ENCODE results near the gene KITLG.
"Not testable (repeated sequence)": the region's sequence is repeated elsewhere in the genome, so short reads cannot be mapped to it uniquely, and the experiment has no call there.

The KITLG gene

DNA sequence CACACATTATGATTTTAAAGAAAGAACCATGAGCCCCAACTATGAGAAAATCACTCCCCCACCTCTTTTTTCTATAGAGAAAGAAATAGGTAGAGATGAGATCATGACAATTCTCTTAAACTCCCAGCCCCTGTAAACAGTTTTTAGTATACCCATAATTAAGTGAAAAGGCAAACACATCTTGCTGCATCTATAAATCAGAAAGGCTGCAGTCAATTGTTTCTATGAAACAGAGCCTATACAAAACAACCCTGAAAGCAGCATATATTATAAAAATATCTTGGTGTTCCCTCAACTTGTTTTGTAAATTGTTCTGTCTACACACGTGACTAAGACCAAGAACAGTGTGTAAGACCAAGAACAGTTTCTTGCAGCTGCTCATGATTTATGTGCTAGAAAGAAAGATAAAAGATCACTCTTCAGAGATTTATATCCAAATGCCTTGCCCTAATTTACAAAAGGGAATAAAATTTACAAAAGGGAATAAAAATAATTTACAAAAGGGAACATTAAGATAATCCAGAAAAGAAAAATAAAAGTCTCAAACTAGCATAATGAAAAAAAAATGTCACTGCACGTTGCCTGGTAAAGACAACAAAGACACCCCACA is 4.8 kb downstream of the KITLG start:
- no peak for DNase-seq

DNA sequence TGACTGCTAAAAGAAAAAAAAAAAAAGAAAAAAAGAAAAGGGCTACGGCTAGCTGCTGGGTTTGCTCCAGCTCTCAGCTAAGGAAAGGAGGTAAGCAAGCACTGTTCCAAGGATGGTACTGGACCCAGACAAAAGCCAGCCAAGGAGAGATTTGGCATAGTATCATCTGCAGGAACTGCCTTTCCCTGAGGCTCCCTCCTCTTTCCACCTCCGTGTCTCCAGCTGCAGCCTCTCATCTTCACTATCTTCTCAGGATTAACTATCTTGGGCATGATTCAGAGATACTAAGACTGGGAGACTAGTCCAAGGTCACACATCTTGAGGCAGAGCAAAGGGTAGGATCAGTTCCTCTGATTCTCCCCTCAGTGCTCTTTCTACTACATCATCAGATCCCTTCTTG is 6.0 kb downstream of the KITLG start:
- DNase-seq = no peak

DNA sequence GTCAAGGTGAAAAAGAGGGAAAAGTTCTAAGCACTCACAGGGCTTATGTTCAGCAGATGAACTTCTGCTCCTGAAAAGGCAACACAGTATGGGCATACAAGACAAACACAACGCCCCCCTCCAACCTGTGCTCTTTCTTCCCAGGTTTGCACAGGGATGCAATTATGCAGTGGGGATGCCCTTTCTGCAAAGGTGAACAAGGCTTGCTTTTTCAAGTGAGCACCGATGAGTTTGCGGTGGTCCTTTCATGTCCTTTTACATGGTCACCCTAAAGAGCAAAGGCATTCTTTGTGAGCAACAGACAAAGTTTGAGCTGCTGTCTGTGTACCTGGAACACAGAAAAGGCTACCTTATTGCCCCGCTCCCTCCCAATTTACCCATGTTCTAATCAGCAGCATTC is 6.7 kb downstream of the KITLG start:
- DNase-seq = no peak

DNA sequence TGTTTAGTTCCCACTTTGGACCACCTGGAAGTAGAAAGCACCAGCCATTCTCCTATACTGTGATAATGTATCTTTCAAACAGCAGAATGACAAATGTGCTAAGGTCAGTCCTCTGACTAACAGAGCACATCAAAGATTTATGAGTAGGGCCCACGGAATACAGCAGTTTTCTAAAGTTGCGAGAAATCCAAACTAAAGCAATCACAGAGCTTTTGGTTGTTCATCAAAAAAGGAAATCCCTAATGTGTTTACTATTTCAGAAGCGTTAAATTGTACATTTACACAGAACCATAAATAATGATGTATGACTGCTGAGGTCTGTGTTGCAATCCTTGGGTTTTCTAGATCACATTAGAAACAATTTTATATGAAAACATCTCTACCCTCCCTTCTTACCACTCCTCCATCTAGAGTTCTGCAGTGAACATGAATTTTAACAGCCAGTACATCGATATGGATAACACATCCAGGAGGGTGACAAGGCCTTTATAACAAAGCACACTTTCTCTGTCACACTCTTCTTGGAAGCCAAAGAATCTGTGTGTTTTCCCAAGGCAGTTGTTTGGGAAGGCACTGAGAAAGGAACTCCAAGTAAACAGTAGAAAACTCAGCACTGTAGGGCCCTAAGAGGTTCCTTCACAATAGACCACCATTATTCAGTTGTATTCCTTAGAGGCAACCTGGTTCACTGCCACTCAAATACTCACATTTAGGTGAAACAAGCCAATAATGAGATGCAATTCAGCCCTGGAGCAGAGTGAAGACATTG is 7.3 kb downstream of the KITLG start:
- peak; percentile 33 to 65 (median 57) for DNase-seq

DNA sequence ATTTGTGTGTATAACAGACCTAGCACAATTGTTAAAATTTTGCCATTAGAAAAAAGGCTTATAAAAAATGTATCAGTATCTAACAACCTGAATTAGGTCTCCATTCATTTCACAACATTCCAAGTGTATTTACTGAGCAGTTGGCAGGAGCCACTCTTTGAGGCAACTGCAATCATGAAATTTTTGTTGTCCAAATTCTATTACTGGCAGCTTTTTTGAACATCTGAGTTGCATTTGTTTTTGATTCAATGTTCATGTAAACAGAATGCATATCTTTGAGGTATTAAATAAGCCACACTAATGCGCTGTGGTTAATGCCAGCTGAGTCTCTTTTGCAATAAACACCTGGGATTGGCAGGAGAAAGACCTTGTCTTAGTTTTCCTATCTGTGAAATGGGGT is 8.7 kb downstream of the KITLG start:
- no peak for DNase-seq

DNA sequence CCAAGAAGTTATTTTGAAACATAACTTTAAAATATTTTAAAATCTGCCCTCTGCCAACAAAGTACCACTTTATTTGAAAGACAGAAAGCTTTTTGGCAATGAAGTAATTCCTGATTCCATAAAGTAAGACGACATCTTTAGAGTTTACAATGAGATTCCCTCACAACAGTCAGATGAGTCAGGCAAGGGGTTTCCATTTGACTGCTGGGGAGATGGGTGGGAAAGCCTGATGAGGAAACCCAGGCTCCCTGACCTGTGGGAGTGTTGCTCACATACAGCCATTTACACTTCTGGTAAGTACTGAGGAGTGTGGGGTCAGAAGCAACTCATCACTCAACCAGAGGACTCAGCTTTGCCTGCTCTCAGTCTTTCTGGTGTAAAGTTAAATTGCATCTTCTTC is 10.2 kb downstream of the KITLG start:
- DNase-seq = peak; percentile 71 to 84 (median 75)

GRCh38 chr12:88566430-88566829 is 13.8 kb downstream of the KITLG start:
- no peak for DNase-seq

DNA sequence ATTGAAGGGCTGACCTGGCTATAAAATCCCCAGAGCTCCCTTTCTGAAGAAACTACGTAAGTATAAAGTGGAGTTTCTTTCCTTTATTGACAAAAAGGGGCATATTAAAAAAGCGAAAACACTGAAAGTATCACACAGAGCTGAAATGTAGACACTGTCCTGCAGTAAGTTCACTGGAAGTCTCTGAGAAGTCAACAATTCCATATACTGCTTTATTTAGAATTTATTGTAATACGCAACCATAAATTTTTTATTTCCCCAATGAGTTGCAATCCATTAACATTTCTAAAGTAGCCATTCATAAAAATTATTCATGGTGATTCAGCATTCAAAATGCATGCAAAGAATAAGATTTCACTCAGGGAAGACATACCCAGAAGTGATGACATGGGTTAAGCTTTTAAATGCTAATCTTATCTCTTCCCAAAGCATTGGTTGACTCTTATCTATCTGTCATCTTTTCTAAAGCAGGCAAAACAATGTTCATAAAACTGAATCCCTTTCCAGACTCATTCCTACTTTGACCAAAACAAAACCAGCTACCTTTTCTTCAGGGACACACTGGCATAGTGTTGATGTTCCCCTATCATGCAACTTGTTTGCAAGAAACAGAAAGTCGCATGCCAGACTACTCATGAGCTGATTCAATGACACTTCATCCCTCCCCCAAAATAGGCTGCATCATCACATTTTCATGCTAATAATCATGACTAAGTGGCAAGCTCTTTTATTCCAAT is 17.3 kb downstream of the KITLG start:
- DNase-seq = peak; percentile 12 to 39 (median 36)

DNA sequence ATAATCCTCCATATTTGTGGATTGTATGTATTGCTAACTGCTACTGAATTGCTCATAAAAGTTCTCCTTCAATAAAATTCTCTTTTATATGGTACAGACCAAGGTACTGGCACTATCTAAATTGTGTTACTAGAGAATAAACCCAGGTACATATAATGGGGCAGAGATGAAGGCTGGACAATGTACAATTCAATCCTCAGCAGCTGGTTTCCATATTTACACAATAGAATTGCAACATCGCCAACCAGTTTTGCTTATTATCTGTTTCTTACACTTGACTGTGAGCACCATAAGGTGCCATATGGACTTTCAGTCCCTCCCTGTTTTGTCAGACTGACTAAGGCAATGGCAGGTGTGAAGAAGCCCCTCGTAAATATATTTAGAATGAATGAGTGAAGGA is 18.1 kb downstream of the KITLG start:
- DNase-seq = no peak

GRCh38 chr12:88559772-88560171 is 20.5 kb downstream of the KITLG start:
- DNase-seq = no peak

- DNase-seq = no peak
Measured at GRCh38 chr12:88559199-88559598, 21.1 kb downstream of the KITLG start.

DNA sequence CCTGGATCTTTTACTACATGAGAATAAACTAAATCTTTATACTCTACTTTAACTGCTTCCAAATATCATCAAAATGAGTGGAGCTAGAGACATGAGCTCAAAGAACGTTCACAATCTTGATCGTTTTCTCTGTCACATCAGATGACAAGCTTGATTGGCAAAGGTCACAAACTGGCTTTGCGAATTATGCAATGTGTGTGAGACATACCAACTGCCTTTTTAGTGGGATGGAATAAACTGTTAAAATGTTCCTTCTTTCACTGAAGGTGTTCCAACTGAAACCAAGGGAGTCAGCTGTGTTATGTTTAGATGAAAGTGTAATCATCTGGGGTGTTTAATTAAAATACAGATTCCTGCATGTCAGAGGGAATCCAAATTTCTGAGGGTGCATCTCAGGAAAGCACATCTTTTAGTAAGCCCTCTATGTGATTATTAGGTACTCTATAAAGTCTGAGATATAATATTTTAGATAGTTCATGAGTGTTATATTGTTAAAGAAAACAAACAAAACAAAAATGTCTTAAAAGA is 21.9 kb downstream of the KITLG start:
- no peak for DNase-seq

- peak; percentile 47 to 57 (median 52) for DNase-seq
Measured at GRCh38 chr12:88556213-88556774, 24.0 kb downstream of the KITLG start.

GRCh38 chr12:88553941-88554658 is 26.2 kb downstream of the KITLG start:
- no peak for DNase-seq

DNA sequence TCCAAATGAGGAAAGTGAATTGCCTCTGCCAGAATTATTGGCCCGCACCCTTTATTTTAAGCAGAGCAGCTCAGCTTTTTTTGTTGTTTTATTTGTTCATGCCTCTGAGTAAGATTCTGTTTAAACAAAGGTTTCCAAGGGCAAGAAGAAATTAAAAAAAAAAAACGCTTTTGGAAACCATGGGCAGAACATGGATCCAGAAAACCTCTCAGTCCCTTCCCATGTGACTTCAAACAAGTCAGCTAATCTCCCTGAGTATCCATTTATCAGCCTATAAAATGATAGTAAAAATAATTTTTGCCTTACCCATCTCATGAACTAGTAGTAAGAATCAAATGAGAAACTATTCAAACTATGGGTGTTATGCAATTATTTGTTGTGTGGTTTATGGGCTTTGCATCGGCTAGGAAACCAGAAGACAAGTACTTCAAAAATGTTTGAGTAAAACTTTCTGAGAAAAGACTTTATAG is 27.6 kb downstream of the KITLG start:
- no peak for DNase-seq

GRCh38 chr12:88549929-88550328 is 30.3 kb downstream of the KITLG start:
- no peak for DNase-seq

DNA sequence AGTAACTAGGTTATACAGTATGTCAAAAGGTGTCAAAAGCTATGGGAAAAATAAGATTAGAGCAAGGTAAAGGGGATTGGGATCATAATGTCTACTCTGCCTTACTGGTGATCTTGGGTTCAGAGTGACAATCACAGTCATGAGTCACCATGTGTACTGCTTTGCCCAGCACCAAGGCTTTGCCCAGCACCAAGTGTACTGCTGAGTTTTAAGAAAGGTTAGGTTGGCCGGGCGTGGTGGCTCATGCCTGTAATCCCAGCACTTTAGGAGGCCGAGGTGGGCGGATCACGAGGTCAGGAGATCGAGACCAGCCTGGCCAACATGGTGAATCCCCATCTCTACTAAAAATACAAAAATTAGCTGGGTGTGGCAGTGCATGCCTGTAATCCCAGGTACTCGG is 32.3 kb downstream of the KITLG start:
- DNase-seq = not testable (repeated sequence)

GRCh38 chr12:88546853-88547252 is 33.4 kb downstream of the KITLG start:
- no peak for DNase-seq

DNA sequence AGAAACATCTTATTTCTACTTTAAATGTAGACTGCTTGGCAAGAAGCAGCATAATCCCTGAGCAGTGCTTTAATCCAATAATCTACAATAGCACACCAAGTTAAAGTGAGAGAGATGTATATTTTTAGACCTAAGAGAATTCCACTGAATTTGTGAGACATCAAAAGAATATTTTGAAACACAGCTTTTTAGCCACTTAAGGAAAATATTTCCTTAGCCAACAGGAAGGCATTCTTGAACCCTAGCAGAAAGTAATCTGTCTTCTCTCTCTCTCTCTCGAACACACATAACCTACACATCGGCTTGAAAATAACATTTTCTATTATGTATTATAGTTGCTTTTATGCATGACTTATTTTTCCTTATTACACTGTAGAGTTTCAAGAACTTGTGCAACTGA is 34.0 kb downstream of the KITLG start:
- DNase-seq = no peak

DNA sequence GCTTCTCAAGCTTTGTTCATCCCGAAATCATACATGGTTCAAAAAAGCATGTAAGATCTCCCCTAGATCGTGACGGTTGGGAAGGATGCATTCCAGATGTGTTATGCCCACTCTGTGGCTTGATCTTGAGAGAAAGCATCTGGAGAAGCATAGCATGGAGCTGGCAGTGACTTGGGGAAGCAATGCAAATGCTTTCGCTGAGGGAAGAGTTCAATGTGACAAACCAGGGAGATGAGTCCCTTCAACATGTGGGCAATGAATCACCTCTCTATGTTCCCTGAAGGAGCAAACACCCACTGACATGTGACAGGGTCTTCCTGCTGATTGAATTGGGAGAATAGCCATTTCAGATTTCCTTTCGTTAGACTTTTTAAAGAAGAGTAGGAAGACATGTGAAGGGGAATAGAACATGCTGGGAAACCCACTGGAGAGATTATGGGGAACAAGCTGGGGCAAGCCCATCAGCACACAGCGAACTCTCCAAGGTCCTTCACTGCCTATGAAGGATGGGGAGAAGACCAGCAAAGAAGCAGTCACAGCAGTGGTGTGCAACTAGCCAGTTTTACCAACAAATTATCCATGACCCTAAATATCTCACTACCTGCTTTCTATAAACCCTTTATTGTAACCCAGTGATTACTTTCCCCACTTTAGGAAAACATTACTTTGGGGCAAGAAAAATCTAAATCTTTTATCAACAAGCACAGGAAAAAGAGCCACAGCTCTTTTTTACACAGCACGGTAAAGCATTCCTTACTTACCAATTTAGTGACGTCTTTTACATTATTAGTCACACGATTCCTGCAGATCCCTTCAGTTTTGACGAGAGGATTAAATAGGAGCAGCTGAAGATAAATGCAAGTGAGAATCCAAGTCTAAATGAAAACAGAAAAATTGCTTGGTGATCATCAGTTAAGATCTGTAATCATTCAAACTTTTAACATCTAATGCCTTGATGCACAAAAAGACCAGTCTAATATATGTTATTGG is 35.0 kb downstream of the KITLG start:
- DNase-seq = peak in 2 of 3 donors; percentile 27 to 30

DNA sequence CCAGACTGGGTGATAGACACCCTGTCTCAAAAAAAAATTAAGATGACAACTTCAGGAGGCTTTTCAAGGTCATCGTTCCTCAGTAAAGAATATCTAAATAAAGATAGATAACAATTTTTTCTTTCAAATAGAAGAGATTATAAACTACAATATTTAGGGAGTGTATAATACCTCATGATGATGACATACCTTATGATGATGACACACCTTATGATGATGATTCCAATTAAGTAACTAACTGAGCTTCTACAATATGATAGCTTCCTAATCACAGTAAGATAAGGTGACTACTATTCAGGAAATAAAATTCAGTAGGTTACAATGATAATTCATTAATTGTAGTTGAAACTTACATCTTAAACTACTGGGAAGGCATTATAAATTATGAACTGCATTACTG is 40.4 kb downstream of the KITLG start:
- DNase-seq = no peak
